Lung (tissue), 12 donors: ENCODE data around the gene ADPRM. TPM values are rescaled to one million over a fixed set of nuclear protein-coding genes. Genes with fewer than 3 reads are reported as not detected.

ENCODE experiments used
- ATAC-seq: fragments of 200-7000 bp; cut with Tn5 transposase; one replicate; pipeline ENCODE4 v1.9.1; 2020; ENCODE audit warnings: moderate number of reproducible peaks; ENCODE audit not compliant: insufficient read depth, low FRiP score
- DNase-seq, 3 donors: peaks; one replicate each; pipeline ENCODE4 v3.0.0-alpha.2; 2013 to 2017
- H3K27ac ChIP-seq, 2 donors: one replicate each; pipeline ENCODE4 v1.5.1; 2013; ENCODE audit warnings: mild to moderate bottlenecking in 2 of 2, moderate library complexity in 2 of 2, control low read depth in 1 of 2, inconsistent platforms in 1 of 2, low read depth in 1 of 2, low read length in 1 of 2
- H3K27me3 ChIP-seq, 3 donors: one replicate each; pipeline ENCODE4 v1.5.1; 2013; ENCODE audit warnings: low read length in 2 of 3; ENCODE audit not compliant: control insufficient read depth in 3 of 3, insufficient read depth in 3 of 3
- H3K36me3 ChIP-seq, 4 donors: one replicate each; pipeline ENCODE4 v1.5.1; 2013; ENCODE audit warnings: low read length in 4 of 4, mild to moderate bottlenecking in 1 of 4, moderate library complexity in 1 of 4; ENCODE audit not compliant: control insufficient read depth in 4 of 4, insufficient read depth in 4 of 4
- H3K4me1 ChIP-seq, 5 donors: one replicate each; pipeline ENCODE4 v1.5.1; 2013; ENCODE audit warnings: low read length in 5 of 5, mild to moderate bottlenecking in 2 of 5, moderate library complexity in 1 of 5; ENCODE audit not compliant: control insufficient read depth in 5 of 5, insufficient read depth in 5 of 5
- H3K4me3 ChIP-seq: one replicate; pipeline ENCODE4 v1.5.1; 2013; ENCODE audit warnings: mild to moderate bottlenecking, control low read depth, moderate library complexity
- H3K9ac ChIP-seq, 2 donors: one replicate each; pipeline ENCODE4 v1.5.1; 2013; ENCODE audit warnings: low read length in 2 of 2, control low read depth in 1 of 2; ENCODE audit not compliant: insufficient read depth in 1 of 2
- H3K9me3 ChIP-seq, 4 donors: one replicate each; pipeline ENCODE4 v1.5.1; 2013; ENCODE audit warnings: low read length in 3 of 4, mild to moderate bottlenecking in 1 of 4, moderate library complexity in 1 of 4; ENCODE audit not compliant: control insufficient read depth in 4 of 4, insufficient read depth in 3 of 4
- WGBS, 2 donors: extraction: QIAGEN DNeasy Blood & Tissue Kit; methylation state at CpG; one replicate each; pipeline ENCODE4 v1.1.7; 2013; 5-methylcytosine and 5-hydroxymethylcytosine counted together
- polyA plus RNA-seq, 2 donors: library from polyadenylated mRNA; stranded (reverse); fragments of 200-250 nt; gene quantifications; one replicate each; pipeline ENCODE4 v1.2.1, GENCODE V29; 2013
- total RNA-seq, 2 donors: library from RNA; depleted of rRNA in 1 of 2; stranded (reverse); fragments of >200 nt in 1 of 2; gene quantifications; one replicate each; pipeline ENCODE4 v1.2.1, GENCODE V29; 2014 to 2021
- TF ChIP-seq, protein P1 (sequence below): IDR thresholded peaks from 2 replicates; pipeline ENCODE4 v1.5.1; 2012; ENCODE audit warnings: mild to moderate bottlenecking; ENCODE audit errors: control extremely low read depth, extremely low read depth
- donor health status: control.
- donor health status: control.
- donor health status: Bipolar disorder and iron deficiency.
- donor health status: healthy.
- donor health status: DM: yes; HTN: yes; CAD: no.

The ADPRM gene
- total and polyA plus RNA-seq, 4 donors: 5.0 to 13.9 (median 8.0) TPM

GRCh38 chr17:10755592-10756127 is 58.3 kb downstream of the ADPRM start:
- no peak overlapping the region for H3K9ac ChIP-seq

GRCh38 chr17:10756185-10756584 is 58.8 kb downstream of the ADPRM start:
- no peaks in the 10 kb centered on the region for H3K27me3 ChIP-seq
- no peaks in the 10 kb centered on the region for H3K9me3 ChIP-seq
- H3K4me3 ChIP-seq: no peak overlapping the region
- H3K9ac ChIP-seq: no peak overlapping the region
- H3K27ac ChIP-seq: no peak overlapping the region
- ATAC-seq: no peak
- DNase-seq: no peak
- WGBS, 2 donors: 82 to 88% methylated on average over 1 of the region's 1 CpG
- TF ChIP-seq, protein P1, sequence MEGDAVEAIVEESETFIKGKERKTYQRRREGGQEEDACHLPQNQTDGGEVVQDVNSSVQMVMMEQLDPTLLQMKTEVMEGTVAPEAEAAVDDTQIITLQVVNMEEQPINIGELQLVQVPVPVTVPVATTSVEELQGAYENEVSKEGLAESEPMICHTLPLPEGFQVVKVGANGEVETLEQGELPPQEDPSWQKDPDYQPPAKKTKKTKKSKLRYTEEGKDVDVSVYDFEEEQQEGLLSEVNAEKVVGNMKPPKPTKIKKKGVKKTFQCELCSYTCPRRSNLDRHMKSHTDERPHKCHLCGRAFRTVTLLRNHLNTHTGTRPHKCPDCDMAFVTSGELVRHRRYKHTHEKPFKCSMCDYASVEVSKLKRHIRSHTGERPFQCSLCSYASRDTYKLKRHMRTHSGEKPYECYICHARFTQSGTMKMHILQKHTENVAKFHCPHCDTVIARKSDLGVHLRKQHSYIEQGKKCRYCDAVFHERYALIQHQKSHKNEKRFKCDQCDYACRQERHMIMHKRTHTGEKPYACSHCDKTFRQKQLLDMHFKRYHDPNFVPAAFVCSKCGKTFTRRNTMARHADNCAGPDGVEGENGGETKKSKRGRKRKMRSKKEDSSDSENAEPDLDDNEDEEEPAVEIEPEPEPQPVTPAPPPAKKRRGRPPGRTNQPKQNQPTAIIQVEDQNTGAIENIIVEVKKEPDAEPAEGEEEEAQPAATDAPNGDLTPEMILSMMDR: no peak
- H3K36me3 ChIP-seq: no peaks in the 10 kb centered on the region
- peaks cover 0 to 9% (median 1%) of the 10 kb centered on the region in 5 donors for H3K4me1 ChIP-seq

More at GRCh38 chr17:10755592-10756127, 58.3 kb downstream of the ADPRM start:
- DNase-seq: no peak
- H3K4me1 ChIP-seq: peaks cover 0 to 9% (median 1%) of the 10 kb centered on the region in 5 donors
- no peak overlapping the region for H3K27ac ChIP-seq
- 85 to 86% methylated on average over 3 of the region's 3 CpGs for WGBS, 2 donors
- ATAC-seq: no peak
- TF ChIP-seq, protein P1: no peak
- H3K9me3 ChIP-seq: no peaks in the 10 kb centered on the region
- no peaks in the 10 kb centered on the region for H3K36me3 ChIP-seq
- H3K4me3 ChIP-seq: no peak overlapping the region
- H3K27me3 ChIP-seq: no peaks in the 10 kb centered on the region

DNA sequence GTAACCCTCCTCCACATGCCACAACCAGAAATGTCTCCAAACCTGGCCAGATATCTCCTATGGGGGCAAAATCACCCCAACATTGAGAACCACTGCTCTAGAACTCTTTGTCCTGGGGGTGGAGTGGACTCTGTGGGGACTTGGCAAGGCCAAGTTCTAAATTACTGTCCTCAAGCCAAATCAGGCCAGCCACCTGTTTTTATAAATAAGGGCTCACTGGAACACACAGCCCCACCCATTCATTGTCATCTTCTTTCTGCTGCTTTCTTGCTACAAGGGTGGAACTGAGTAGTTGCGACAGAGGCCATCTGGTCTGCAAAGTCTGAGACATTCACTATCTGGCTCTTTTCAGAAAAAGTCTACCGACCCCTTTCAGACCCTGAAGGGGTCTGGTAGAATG is 59.2 kb downstream of the ADPRM start:
- H3K36me3 ChIP-seq: no peaks in the 10 kb centered on the region
- no peak for ATAC-seq
- TF ChIP-seq, protein P1: no peak
- no peaks in the 10 kb centered on the region for H3K9me3 ChIP-seq
- no peak overlapping the region for H3K4me3 ChIP-seq
- 67 to 84% methylated on average over 2 of the region's 2 CpGs for WGBS, 2 donors
- H3K9ac ChIP-seq: no peak overlapping the region
- H3K27me3 ChIP-seq: no peaks in the 10 kb centered on the region
- H3K27ac ChIP-seq: no peak overlapping the region
- DNase-seq: no peak
- peaks cover 0 to 9% (median 1%) of the 10 kb centered on the region in 5 donors for H3K4me1 ChIP-seq

DNA sequence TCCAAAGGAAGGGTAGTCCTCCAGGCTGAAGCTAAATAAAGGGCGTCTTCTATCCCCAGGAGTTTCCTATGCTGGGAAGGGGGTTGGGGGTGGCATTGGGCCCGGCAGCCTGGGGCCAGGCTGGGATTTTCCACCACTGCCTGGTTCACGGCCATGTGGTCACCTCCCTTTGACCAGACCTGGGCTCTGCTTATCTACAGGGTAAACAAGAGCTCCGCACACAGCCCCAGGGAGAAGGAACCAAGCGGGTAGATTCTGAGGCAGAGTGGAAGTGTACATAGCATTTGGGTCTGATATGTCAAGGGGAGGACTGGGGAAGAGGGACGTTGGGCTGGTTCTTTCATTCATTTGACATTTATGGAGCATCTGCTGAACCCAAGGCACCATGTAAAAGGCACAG is 59.7 kb downstream of the ADPRM start:
- 79 to 81% methylated on average over 6 of the region's 6 CpGs for WGBS, 2 donors
- ATAC-seq: no peak
- H3K9ac ChIP-seq: no peak overlapping the region
- no peaks in the 10 kb centered on the region for H3K36me3 ChIP-seq
- TF ChIP-seq, protein P1: no peak
- no peak for DNase-seq
- H3K9me3 ChIP-seq: no peaks in the 10 kb centered on the region
- no peak overlapping the region for H3K4me3 ChIP-seq
- peaks cover 0 to 9% (median 1%) of the 10 kb centered on the region in 5 donors for H3K4me1 ChIP-seq
- H3K27ac ChIP-seq: no peak overlapping the region
- H3K27me3 ChIP-seq: no peaks in the 10 kb centered on the region
